Sigmoid colon (tissue), 4 donors: Measurements from ENCODE around the gene GALM.

Experiments used
- EP300 ChIP-seq, 4 donors: sonication (generic); formaldehyde crosslinking; IDR thresholded peaks; one replicate each; pipeline ENCODE4 v1.6.1; 2017; ENCODE audit warnings: antibody characterized with exemption in 4 of 4
- POLR2A ChIP-seq, 2 donors: fragments of 450-650 bp; IDR thresholded peaks; one replicate each; pipeline ENCODE4 v1.6.1; 2016; ENCODE audit warnings: antibody characterized with exemption in 2 of 2, mild to moderate bottlenecking in 2 of 2, moderate library complexity in 2 of 2
- POLR2AphosphoS5 ChIP-seq, 4 donors: sonication (generic); formaldehyde crosslinking; IDR thresholded peaks; one replicate each; pipeline ENCODE4 v1.6.1; 2017; ENCODE audit warnings: antibody characterized with exemption in 4 of 4

DNA sequence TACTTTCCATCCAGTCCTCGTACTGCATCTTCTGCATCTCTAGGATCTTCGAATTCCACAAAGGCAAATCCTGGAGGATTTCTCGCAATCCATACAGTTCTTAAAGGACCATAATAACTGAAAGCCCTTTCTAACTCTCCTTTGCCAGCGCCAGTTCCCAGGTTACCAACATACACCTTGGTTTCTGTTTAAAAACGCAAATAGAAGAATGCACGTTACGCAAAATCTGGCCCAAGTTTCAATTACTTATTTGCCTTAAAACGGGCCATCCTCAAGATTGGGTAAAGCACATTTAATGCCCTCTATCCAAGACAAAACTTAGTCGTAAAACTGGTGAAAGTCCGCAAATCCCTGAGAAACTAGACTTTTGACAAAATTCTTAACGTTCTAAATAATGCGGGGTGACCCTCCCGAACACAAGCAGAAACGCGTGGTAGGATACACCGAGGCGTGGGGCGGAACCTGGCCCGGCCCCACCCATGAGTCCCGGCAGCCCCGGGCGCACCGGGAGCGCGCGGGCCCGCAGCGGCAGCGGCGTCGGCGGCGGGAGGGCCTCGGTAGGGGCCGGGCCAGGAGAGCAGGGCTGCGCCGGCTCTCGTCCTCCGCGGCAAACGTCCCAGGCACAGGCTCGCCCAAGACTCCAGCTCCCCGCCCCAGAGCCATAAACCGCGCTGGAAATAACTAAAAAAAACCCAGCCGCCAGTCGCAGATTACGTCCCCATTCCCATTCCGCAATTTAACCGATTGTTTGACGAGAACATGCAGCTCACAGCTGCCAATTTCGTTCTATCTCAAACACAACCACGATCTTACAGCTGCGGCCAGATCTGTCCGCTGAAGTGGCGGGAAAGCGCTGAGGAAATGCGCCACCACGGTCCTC lies 84.3 kb downstream of the GALM start:
- TF ChIP-seq POLR2AphosphoS5 (IDR thresholded peaks at IDR 0.05) = peak; percentile 36 to 88 (median 76)
- no peak for TF ChIP-seq EP300 (IDR thresholded peaks at IDR 0.05)
- peak; percentile 36 to 52 for TF ChIP-seq POLR2A (IDR thresholded peaks at IDR 0.05)
